H9 (cell line): ENCODE data around the gene CCDC91. TPM values are rescaled to one million over a fixed set of nuclear protein-coding genes. Genes with fewer than 3 reads are reported as not detected.

Experiments
- DNase-seq: peaks from one replicate; pipeline ENCODE4 v3.0.0-alpha.2; 2017
- H2AFZ ChIP-seq: one replicate; pipeline ENCODE4 v1.6.1; 2013; ENCODE audit warnings: mild to moderate bottlenecking, low read length, control low read depth, moderate library complexity
- H2AK5ac ChIP-seq: 2 replicates; pipeline ENCODE4 v1.6.1; 2013; ENCODE audit warnings: low read length, control low read depth, mixed read lengths; ENCODE audit not compliant: insufficient read length
- H2BK120ac ChIP-seq: one replicate; pipeline ENCODE4 v1.6.1; 2013; ENCODE audit warnings: low read depth, mild to moderate bottlenecking, low read length, control low read depth, inconsistent platforms; ENCODE audit not compliant: poor library complexity, severe bottlenecking
- H2BK12ac ChIP-seq: 2 replicates; pipeline ENCODE4 v1.6.1; 2013; ENCODE audit warnings: low read length, control low read depth, mixed read lengths, low read depth; ENCODE audit not compliant: insufficient read length
- H2BK15ac ChIP-seq: 2 replicates; pipeline ENCODE4 v1.6.1; 2013; ENCODE audit warnings: low read depth, low read length, control low read depth
- H2BK20ac ChIP-seq: one replicate; pipeline ENCODE4 v1.6.1; 2013; ENCODE audit warnings: low read depth, mild to moderate bottlenecking, low read length, control low read depth, inconsistent platforms; ENCODE audit not compliant: poor library complexity, severe bottlenecking
- H2BK5ac ChIP-seq: 2 replicates; pipeline ENCODE4 v1.6.1; 2013; ENCODE audit warnings: low read length, control low read depth, mixed read lengths; ENCODE audit not compliant: insufficient read length
- H3K14ac ChIP-seq: 2 replicates; pipeline ENCODE4 v1.6.1; 2013; ENCODE audit warnings: low read length, control low read depth; ENCODE audit not compliant: insufficient read depth
- H3K18ac ChIP-seq: 2 replicates; pipeline ENCODE4 v1.6.1; 2013; ENCODE audit warnings: low read depth, mild to moderate bottlenecking, mixed read lengths, low read length, control low read depth; ENCODE audit not compliant: insufficient read length
- H3K23ac ChIP-seq: 2 replicates; pipeline ENCODE4 v1.6.1; 2013; ENCODE audit warnings: low read length, control low read depth, mixed read lengths, low read depth; ENCODE audit not compliant: insufficient read length
- H3K23me2 ChIP-seq: 2 replicates; pipeline ENCODE4 v1.6.1; 2013; ENCODE audit warnings: low read depth, mild to moderate bottlenecking, mixed read lengths, low read length, control low read depth; ENCODE audit not compliant: insufficient read length, poor library complexity, severe bottlenecking
- H3K27ac ChIP-seq: 2 replicates; pipeline ENCODE4 v1.5.1; 2013; ENCODE audit warnings: low read length, control low read depth, mixed read lengths, low read depth; ENCODE audit not compliant: insufficient read length
- H3K27me3 ChIP-seq: 2 replicates; pipeline ENCODE4 v1.6.1; 2013; ENCODE audit warnings: low read length, control low read depth, inconsistent platforms; ENCODE audit not compliant: insufficient read depth
- H3K4ac ChIP-seq: 2 replicates; pipeline ENCODE4 v1.6.1; 2013; ENCODE audit warnings: low read depth, mild to moderate bottlenecking, control low read depth, inconsistent platforms, low read length, moderate library complexity
- H3K4me1 ChIP-seq: 2 replicates; pipeline ENCODE4 v1.6.1; 2013; ENCODE audit warnings: low read length, control low read depth, inconsistent platforms; ENCODE audit not compliant: insufficient read depth
- H3K4me2 ChIP-seq: 2 replicates; pipeline ENCODE4 v1.6.1; 2013; ENCODE audit warnings: low read length, control low read depth, mixed read lengths; ENCODE audit not compliant: insufficient read length, insufficient read depth
- H3K56ac ChIP-seq: 2 replicates; pipeline ENCODE4 v1.6.1; 2013; ENCODE audit warnings: low read depth, mild to moderate bottlenecking, mixed read lengths, low read length, control low read depth; ENCODE audit not compliant: insufficient read length
- H3K79me1 ChIP-seq: 2 replicates; pipeline ENCODE4 v1.6.1; 2013; ENCODE audit warnings: low read depth, mild to moderate bottlenecking, moderate library complexity, low read length, control low read depth, inconsistent platforms; ENCODE audit not compliant: insufficient read depth, poor library complexity, severe bottlenecking
- H3K79me2 ChIP-seq: 2 replicates; pipeline ENCODE4 v1.6.1; 2013; ENCODE audit warnings: low read length, control low read depth, inconsistent platforms; ENCODE audit not compliant: insufficient read depth
- H3K9ac ChIP-seq: 2 replicates; pipeline ENCODE4 v1.6.1; 2013; ENCODE audit warnings: low read length, control low read depth, mixed read lengths; ENCODE audit not compliant: insufficient read length; ENCODE audit errors: extremely low read depth
- H3K9me3 ChIP-seq: one replicate; pipeline ENCODE4 v1.6.1; 2013; ENCODE audit warnings: low read depth, low read length, inconsistent platforms; ENCODE audit not compliant: control insufficient read depth
- H3T11ph ChIP-seq: one replicate; pipeline ENCODE4 v1.6.1; 2013; ENCODE audit warnings: mild to moderate bottlenecking, low read length, control low read depth, inconsistent platforms
- H4K20me1 ChIP-seq: one replicate; pipeline ENCODE4 v1.6.1; 2013; ENCODE audit not compliant: control insufficient read depth, insufficient read length, insufficient read depth
- H4K5ac ChIP-seq: 2 replicates; pipeline ENCODE4 v1.6.1; 2013; ENCODE audit warnings: low read depth, mild to moderate bottlenecking, mixed read lengths, low read length, control low read depth; ENCODE audit not compliant: insufficient read length
- H4K8ac ChIP-seq: replicated peaks from 2 replicates; pipeline ENCODE4 v1.6.1; 2013; ENCODE audit warnings: low read length, control low read depth, mixed read lengths, low read depth; ENCODE audit not compliant: insufficient read length
- H4K91ac ChIP-seq: 2 replicates; pipeline ENCODE4 v1.6.1; 2013; ENCODE audit warnings: low read depth, mild to moderate bottlenecking, moderate library complexity, mixed read lengths, low read length, control low read depth; ENCODE audit not compliant: insufficient read length
- H3K27ac Mint-ChIP-seq, 3 experiments: 2 replicates in 2 of 3; 3 replicates in 1 of 3; pipeline ENCODE4 v1.8.0; 2020 to 2021; ENCODE audit warnings: mixed read lengths in 3 of 3, mild to moderate bottlenecking in 1 of 3, moderate library complexity in 1 of 3
- H3K27me3 Mint-ChIP-seq: 2 replicates; pipeline ENCODE4 v1.8.0; 2021; ENCODE audit warnings: low read depth, mild to moderate bottlenecking, moderate library complexity, mixed read lengths
- H3K36me3 Mint-ChIP-seq, 3 experiments: 2 replicates in 2 of 3; 3 replicates in 1 of 3; pipeline ENCODE4 v1.8.0; 2020 to 2021; ENCODE audit warnings: low read depth in 3 of 3, mixed read lengths in 3 of 3; ENCODE audit not compliant: insufficient read depth in 1 of 3
- H3K4me1 Mint-ChIP-seq, 2 experiments: 2 replicates each; pipeline ENCODE4 v1.8.0; 2020; ENCODE audit warnings: mixed read lengths in 2 of 2
- H3K4me3 Mint-ChIP-seq, 2 experiments: 2 replicates in 1 of 2; 3 replicates in 1 of 2; pipeline ENCODE4 v1.8.0; 2020 to 2021; ENCODE audit warnings: mild to moderate bottlenecking in 2 of 2, mixed read lengths in 2 of 2, moderate library complexity in 1 of 2
- H3K9me3 Mint-ChIP-seq, 2 experiments: 2 replicates in 1 of 2; 3 replicates in 1 of 2; pipeline ENCODE4 v1.8.0; 2020; ENCODE audit warnings: mild to moderate bottlenecking in 2 of 2, mixed read lengths in 2 of 2, moderate library complexity in 1 of 2
- CTCF ChIP-seq: fragments of 200-600 bp; sonication (generic); conservative IDR thresholded peaks from 3 replicates; pipeline ENCODE4 v1.8.0; 2021; ENCODE audit warnings: antibody characterized with exemption, mild to moderate bottlenecking
- total RNA-seq: library from RNA; stranded (reverse); gene quantifications from 2 replicates; pipeline ENCODE4 v1.2.1, GENCODE V29; 2021

CCDC91 gene
- total RNA-seq, 1 experiment from 2014 or later, result 22.7 TPM

DNA sequence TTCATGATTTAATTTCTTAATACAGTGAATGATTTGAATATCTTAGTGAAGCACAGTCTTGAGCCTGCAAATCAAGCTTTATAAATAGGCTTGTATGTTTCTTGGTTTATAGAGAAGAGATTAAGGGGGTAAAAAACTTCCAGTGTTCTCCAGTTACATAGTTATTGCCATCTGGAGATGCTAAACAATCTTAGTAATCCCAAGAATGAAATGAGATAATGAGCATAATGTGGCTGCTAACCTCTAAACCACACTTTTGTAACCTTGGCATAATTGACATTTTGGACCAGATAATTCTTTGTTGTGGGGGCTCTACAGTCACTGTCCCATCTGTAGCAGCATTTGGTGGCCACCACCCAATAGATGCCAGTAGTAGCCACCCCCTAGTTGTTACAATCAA lies 316.8 kb downstream of the CCDC91 start:
- no peak overlapping the region for H2BK120ac ChIP-seq
- H3K79me1 ChIP-seq, result no peaks in the 10 kb centered on the region
- H2AFZ ChIP-seq, result no peak overlapping the region
- H3K9ac ChIP-seq, result no peak overlapping the region
- no peaks in the 10 kb centered on the region for H4K20me1 ChIP-seq
- no peak overlapping the region for H4K91ac ChIP-seq
- H3K4me3 Mint-ChIP-seq, result no peak overlapping the region
- H3K14ac ChIP-seq, result no peak overlapping the region
- no peaks in the 10 kb centered on the region for H3K9me3 ChIP-seq
- no peak overlapping the region for H4K8ac ChIP-seq
- no peaks in the 10 kb centered on the region for H3K27me3 Mint-ChIP-seq
- H4K5ac ChIP-seq, result no peak overlapping the region
- H3K23me2 ChIP-seq, result no peaks in the 10 kb centered on the region
- H3K9me3 Mint-ChIP-seq, result peaks cover 2% of the 10 kb centered on the region in 2 experiments; a peak in 2 of 5 replicates
- no peaks in the 10 kb centered on the region for H3K79me2 ChIP-seq
- H3K27ac ChIP-seq, result no peak overlapping the region
- no peak overlapping the region for H3K4me2 ChIP-seq
- TF ChIP-seq CTCF, result no peak
- no peak overlapping the region for H3T11ph ChIP-seq
- no peak overlapping the region for H3K56ac ChIP-seq
- H3K4me1 Mint-ChIP-seq, result peaks cover 5 to 14% of the 10 kb centered on the region in 2 experiments; a peak in 3 of 4 replicates
- no peak overlapping the region for H2AK5ac ChIP-seq
- H3K36me3 Mint-ChIP-seq, result peaks cover 0 to 7% (median 1%) of the 10 kb centered on the region in 3 experiments; a peak in 5 of 7 replicates
- H2BK5ac ChIP-seq, result no peak overlapping the region
- no peak overlapping the region for H3K4ac ChIP-seq
- H2BK20ac ChIP-seq, result no peak overlapping the region
- no peak overlapping the region for H2BK12ac ChIP-seq
- H3K23ac ChIP-seq, result no peak overlapping the region
- no peak overlapping the region for H3K27ac Mint-ChIP-seq
- no peak overlapping the region for H2BK15ac ChIP-seq
- no peak for DNase-seq
- H3K4me1 ChIP-seq, result peaks cover 5% of the 10 kb centered on the region; the same call in 1 of the 2 replicates
- no peaks in the 10 kb centered on the region for H3K27me3 ChIP-seq
- no peak overlapping the region for H3K18ac ChIP-seq
